Gastrocnemius medialis (tissue), 4 donors: ENCODE results near the gene PCK2.

Experiments used
- POLR2A ChIP-seq, 2 donors: fragments of 450-650 bp; IDR thresholded peaks; one replicate each; pipeline ENCODE4 v1.6.1; 2017; ENCODE audit warnings: antibody characterized with exemption in 2 of 2, mild to moderate bottlenecking in 2 of 2, moderate library complexity in 2 of 2
- TF ChIP-seq, protein P1 (sequence below), 5 experiments: fragments of 450-650 bp in 3 of 5; fragments of 200-600 bp in 2 of 5; sonication (generic) in 2 of 5; IDR thresholded peaks in 4 of 5; conservative IDR thresholded peaks in 1 of 5; 1 replicate in 4 of 5; 2 replicates in 1 of 5; pipeline ENCODE4 v1.5.1; 2016 to 2019; ENCODE audit warnings: antibody characterized with exemption in 5 of 5, mild to moderate bottlenecking in 3 of 5, moderate library complexity in 3 of 5

DNA sequence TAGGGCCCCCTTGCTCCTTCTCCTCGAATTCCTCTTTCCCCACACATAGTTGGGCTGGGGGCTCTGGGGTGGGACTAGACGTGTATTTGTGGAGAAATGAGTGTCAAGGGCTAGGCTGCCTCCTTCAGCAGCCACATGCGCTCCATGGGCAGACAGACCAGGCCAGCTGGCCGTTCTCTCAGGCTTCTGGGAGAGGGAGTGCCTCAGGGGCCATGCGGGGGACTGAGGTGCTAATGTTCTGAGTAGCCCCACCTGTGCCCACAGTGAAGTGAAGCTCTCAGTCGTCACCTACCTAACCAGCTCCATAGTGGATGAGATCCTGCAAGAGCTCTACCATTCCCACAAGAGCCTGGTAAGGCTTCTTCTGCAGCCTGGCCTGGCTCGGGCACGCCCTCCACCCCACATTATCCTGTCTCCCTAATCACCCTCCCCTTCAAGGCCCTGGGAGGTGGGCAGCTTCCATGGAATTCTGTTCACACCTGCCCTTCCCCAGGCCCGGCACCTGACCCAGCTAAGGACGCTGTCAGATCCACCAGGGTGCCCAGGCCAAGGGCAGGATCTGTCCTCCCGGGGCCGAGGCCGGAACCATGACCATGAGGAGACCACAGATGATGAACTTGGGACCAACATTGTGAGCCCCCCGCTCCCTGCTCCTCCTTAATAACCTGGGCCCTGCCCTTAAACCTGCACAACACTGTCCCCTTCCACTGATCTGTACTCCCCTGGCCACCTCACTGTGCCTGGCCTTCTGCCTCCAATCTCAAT, 31.7 kb upstream of the PCK2 start:
- TF ChIP-seq, protein P1, sequence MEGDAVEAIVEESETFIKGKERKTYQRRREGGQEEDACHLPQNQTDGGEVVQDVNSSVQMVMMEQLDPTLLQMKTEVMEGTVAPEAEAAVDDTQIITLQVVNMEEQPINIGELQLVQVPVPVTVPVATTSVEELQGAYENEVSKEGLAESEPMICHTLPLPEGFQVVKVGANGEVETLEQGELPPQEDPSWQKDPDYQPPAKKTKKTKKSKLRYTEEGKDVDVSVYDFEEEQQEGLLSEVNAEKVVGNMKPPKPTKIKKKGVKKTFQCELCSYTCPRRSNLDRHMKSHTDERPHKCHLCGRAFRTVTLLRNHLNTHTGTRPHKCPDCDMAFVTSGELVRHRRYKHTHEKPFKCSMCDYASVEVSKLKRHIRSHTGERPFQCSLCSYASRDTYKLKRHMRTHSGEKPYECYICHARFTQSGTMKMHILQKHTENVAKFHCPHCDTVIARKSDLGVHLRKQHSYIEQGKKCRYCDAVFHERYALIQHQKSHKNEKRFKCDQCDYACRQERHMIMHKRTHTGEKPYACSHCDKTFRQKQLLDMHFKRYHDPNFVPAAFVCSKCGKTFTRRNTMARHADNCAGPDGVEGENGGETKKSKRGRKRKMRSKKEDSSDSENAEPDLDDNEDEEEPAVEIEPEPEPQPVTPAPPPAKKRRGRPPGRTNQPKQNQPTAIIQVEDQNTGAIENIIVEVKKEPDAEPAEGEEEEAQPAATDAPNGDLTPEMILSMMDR (IDR thresholded peaks at IDR 0.05 in 4 of 5, conservative IDR thresholded peaks at IDR 0.05 in 1 of 5) = no peak
- TF ChIP-seq POLR2A (IDR thresholded peaks at IDR 0.05) = no peak
